ENCODE data around the gene ARHGAP15. TPM values are rescaled to one million over a fixed set of nuclear protein-coding genes. Genes with fewer than 3 reads are reported as not detected.
A peak's percentile ranks its signal among the peaks of the same experiment; 100 is the strongest.

The ARHGAP15 gene
- total and polyA plus RNA-seq, 4 experiments from 2014 or later = 218 to 524 (median 365) TPM

DNA sequence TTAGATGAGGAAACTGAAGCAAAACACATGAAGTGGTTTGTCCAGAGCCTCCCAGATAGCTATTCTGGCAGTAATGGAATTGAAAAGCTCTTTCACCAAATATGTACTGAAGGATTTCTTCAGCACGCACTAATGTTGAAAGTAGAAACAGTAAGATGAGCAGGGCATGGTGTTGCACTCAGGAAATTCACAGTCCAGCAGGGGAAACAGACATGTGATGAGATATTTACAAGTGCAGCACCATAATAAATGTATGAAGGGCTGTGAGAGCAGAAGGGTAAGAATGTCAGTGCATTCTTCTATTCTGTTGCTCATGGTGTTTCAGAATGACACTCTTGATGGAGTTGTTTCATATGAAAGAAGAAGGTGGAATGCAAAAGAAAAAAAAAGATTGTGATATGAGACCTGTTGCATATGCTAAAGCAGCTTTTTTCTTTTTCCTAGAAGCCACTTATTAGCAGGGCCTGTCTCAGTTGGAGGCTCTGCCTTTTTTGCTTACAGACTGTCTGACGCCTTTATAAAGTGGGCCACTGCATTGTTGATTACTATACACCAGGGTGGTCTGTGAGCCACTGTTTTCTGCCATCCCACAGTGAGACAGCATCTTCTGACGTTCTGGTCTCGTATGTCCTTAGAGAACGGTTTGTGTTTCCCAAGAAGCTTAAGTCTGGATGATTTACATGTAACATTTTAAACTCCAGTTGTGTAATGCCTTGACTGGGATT is 516.9 kb downstream of the ARHGAP15 start:
- H3K27me3 ChIP-seq (ENCODE audit: insufficient read depth, low read length) = no peaks in the 10 kb centered on the region
- no peak overlapping the region for H3K4me3 ChIP-seq (ENCODE audit: low read length in 2 of 2)
- CTCF ChIA-PET (ENCODE audit: partially characterized antibody) = no interaction called here
- H3K4me3 Mint-ChIP-seq = no peak overlapping the region
- H3K27ac Mint-ChIP-seq = peak overlapping the region in 1 of 7 donors; percentile 47
- no peaks in the 10 kb centered on the region for H3K9me3 ChIP-seq (ENCODE audit: control insufficient read depth in 1 of 2, low read length in 2 of 2)
- peaks cover 0 to 26% (median 15%) of the 10 kb centered on the region in 4 donors for H3K4me1 Mint-ChIP-seq
- H3K36me3 Mint-ChIP-seq = peaks cover 85 to 87% of the 10 kb centered on the region in 2 donors
- peaks cover 0 to 21% (median 11%) of the 10 kb centered on the region in 8 donors for H3K9me3 Mint-ChIP-seq
- no peaks in the 10 kb centered on the region for H3K36me3 ChIP-seq (ENCODE audit: insufficient read depth, low read length)
- no peak for DNase-seq
- POLR2A ChIA-PET (ENCODE audit: partially characterized antibody) = no interaction called here
- H3K27ac ChIP-seq (ENCODE audit: low read depth, low read length) = no peak overlapping the region
- intact Hi-C loops (cut with micrococcal nuclease) = no loop called here
- no peaks in the 10 kb centered on the region for H3K4me1 ChIP-seq (ENCODE audit: insufficient read depth, low read length)
- H3K27me3 Mint-ChIP-seq = no peaks in the 10 kb centered on the region

GRCh38 chr2:143649226-143649740 is 520.1 kb downstream of the ARHGAP15 start:
- Histone ChIP-seq H3K4me1 (ENCODE audit: insufficient read depth, low read length) (peaks cover 8% of the 10 kb centered on the region), H3K27ac (ENCODE audit: low read depth, low read length) (no peak overlapping the region), H3K9me3 (ENCODE audit: control insufficient read depth in 1 of 2, low read length in 2 of 2) (peaks cover 0 to 10% of the 10 kb centered on the region in 2 donors), H3K4me3 (ENCODE audit: low read length in 2 of 2) (no peak overlapping the region), H3K36me3 (ENCODE audit: insufficient read depth, low read length) (no peaks in the 10 kb centered on the region), H3K27me3 (ENCODE audit: insufficient read depth, low read length) (no peaks in the 10 kb centered on the region)
- Mint-ChIP-seq H3K27ac (peak overlapping the region in 1 of 7 donors; percentile 57), H3K36me3 (peaks cover 80 to 81% of the 10 kb centered on the region in 2 donors), H3K9me3 (peaks cover 0 to 40% (median 28%) of the 10 kb centered on the region in 8 donors), H3K4me3 (no peak overlapping the region), H3K4me1 (peaks cover 7 to 20% (median 16%) of the 10 kb centered on the region in 4 donors), H3K27me3 (no peaks in the 10 kb centered on the region)
- intact Hi-C loops (cut with micrococcal nuclease) = no loop called here
- DNase-seq = no peak
- POLR2A ChIA-PET (ENCODE audit: partially characterized antibody) = no interaction called here
- CTCF ChIA-PET (ENCODE audit: partially characterized antibody) = no interaction called here

DNA sequence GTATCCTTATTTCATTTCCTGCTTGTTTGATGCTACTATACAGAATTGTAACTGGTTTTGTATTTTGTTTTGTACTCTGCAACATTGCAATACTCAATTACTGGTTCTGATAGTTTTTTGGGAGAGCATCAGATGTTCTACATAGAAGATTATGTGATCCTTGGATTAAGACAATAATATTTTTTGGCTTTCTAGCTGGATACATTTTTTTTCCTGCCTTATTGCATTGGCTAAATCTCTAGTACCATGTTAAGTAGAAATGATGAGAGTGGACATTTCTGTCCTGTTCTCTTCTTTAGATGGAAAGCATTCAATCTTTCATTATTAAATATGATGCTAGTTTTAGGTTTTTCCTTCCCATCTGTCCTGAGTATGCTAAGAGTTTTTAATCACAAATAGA is 523.5 kb downstream of the ARHGAP15 start:
- no peak overlapping the region for H3K27ac Mint-ChIP-seq
- H3K9me3 Mint-ChIP-seq = peaks cover 0 to 40% (median 28%) of the 10 kb centered on the region in 8 donors
- H3K9me3 ChIP-seq (ENCODE audit: control insufficient read depth in 1 of 2, low read length in 2 of 2) = peaks cover 0 to 10% of the 10 kb centered on the region in 2 donors
- H3K27ac ChIP-seq (ENCODE audit: low read depth, low read length) = no peak overlapping the region
- H3K4me3 ChIP-seq (ENCODE audit: low read length in 2 of 2) = no peak overlapping the region
- ChIA-PET POLR2A (ENCODE audit: partially characterized antibody) (no interaction called here), CTCF (ENCODE audit: partially characterized antibody) (no interaction called here)
- DNase-seq = no peak
- H3K36me3 Mint-ChIP-seq = peaks cover 79 to 86% of the 10 kb centered on the region in 2 donors
- H3K27me3 Mint-ChIP-seq = no peaks in the 10 kb centered on the region
- H3K27me3 ChIP-seq (ENCODE audit: insufficient read depth, low read length) = no peaks in the 10 kb centered on the region
- intact Hi-C loops (cut with micrococcal nuclease) = no loop called here
- peak overlapping the region in 1 of 8 donors; percentile 52 for H3K4me3 Mint-ChIP-seq
- H3K4me1 ChIP-seq (ENCODE audit: insufficient read depth, low read length) = peaks cover 20% of the 10 kb centered on the region
- H3K4me1 Mint-ChIP-seq = peaks cover 14 to 40% (median 31%) of the 10 kb centered on the region in 4 donors
- no peaks in the 10 kb centered on the region for H3K36me3 ChIP-seq (ENCODE audit: insufficient read depth, low read length)

GRCh38 chr2:143668234-143668633 is 539.0 kb downstream of the ARHGAP15 start:
- POLR2A ChIA-PET (ENCODE audit: partially characterized antibody) = no interaction called here
- Mint-ChIP-seq H3K4me3 (peak overlapping the region in 1 of 8 donors; percentile 11), H3K9me3 (peaks cover 0 to 9% (median 0%) of the 10 kb centered on the region in 8 donors), H3K4me1 (peaks cover 3 to 11% (median 9%) of the 10 kb centered on the region in 4 donors), H3K36me3 (peaks cover 32 to 45% of the 10 kb centered on the region in 2 donors), H3K27ac (peak overlapping the region in 4 of 7 donors; percentile 2 to 71 (median 26)), H3K27me3 (no peaks in the 10 kb centered on the region)
- DNase-seq = no peak
- CTCF ChIA-PET (ENCODE audit: partially characterized antibody) = no interaction called here
- Histone ChIP-seq H3K4me3 (ENCODE audit: low read length in 2 of 2) (no peak overlapping the region), H3K9me3 (ENCODE audit: control insufficient read depth in 1 of 2, low read length in 2 of 2) (no peaks in the 10 kb centered on the region), H3K27me3 (ENCODE audit: insufficient read depth, low read length) (no peaks in the 10 kb centered on the region), H3K27ac (ENCODE audit: low read depth, low read length) (no peak overlapping the region), H3K4me1 (ENCODE audit: insufficient read depth, low read length) (no peaks in the 10 kb centered on the region), H3K36me3 (ENCODE audit: insufficient read depth, low read length) (peaks cover 9% of the 10 kb centered on the region)
- intact Hi-C loops (cut with micrococcal nuclease) = no loop called here

GRCh38 chr2:143674051-143674450 is 544.8 kb downstream of the ARHGAP15 start:
- Mint-ChIP-seq H3K4me3 (no peak overlapping the region), H3K27ac (peak overlapping the region in 2 of 7 donors; percentile 11 to 29), H3K36me3 (peaks cover 60 to 73% of the 10 kb centered on the region in 2 donors), H3K9me3 (peaks cover 0 to 5% (median 0%) of the 10 kb centered on the region in 8 donors), H3K4me1 (peaks cover 21 to 42% (median 31%) of the 10 kb centered on the region in 4 donors), H3K27me3 (no peaks in the 10 kb centered on the region)
- intact Hi-C loops (cut with micrococcal nuclease) = no loop called here
- Histone ChIP-seq H3K27ac (ENCODE audit: low read depth, low read length) (no peak overlapping the region), H3K9me3 (ENCODE audit: control insufficient read depth in 1 of 2, low read length in 2 of 2) (no peaks in the 10 kb centered on the region), H3K4me1 (ENCODE audit: insufficient read depth, low read length) (no peaks in the 10 kb centered on the region), H3K36me3 (ENCODE audit: insufficient read depth, low read length) (peaks cover 14% of the 10 kb centered on the region), H3K27me3 (ENCODE audit: insufficient read depth, low read length) (no peaks in the 10 kb centered on the region), H3K4me3 (ENCODE audit: low read length in 2 of 2) (no peak overlapping the region)
- no peak for DNase-seq
- ChIA-PET CTCF (ENCODE audit: partially characterized antibody) (no interaction called here), POLR2A (ENCODE audit: partially characterized antibody) (no interaction called here)

- Histone ChIP-seq H3K4me1 (ENCODE audit: insufficient read depth, low read length) (no peaks in the 10 kb centered on the region), H3K36me3 (ENCODE audit: insufficient read depth, low read length) (peaks cover 14% of the 10 kb centered on the region), H3K27ac (ENCODE audit: low read depth, low read length) (no peak overlapping the region), H3K27me3 (ENCODE audit: insufficient read depth, low read length) (no peaks in the 10 kb centered on the region), H3K9me3 (ENCODE audit: control insufficient read depth in 1 of 2, low read length in 2 of 2) (no peaks in the 10 kb centered on the region), H3K4me3 (ENCODE audit: low read length in 2 of 2) (no peak overlapping the region)
- ChIA-PET CTCF (ENCODE audit: partially characterized antibody) (interaction anchor here (1.1 kb wide), 1 partner anchor 11 kb away, joined by 3 read pairs; no protein-coding TSS in a partner anchor), POLR2A (ENCODE audit: partially characterized antibody) (no interaction called here)
- no peaks in the 10 kb centered on the region for H3K27me3 Mint-ChIP-seq
- no peak for DNase-seq
- peak overlapping the region in 3 of 7 donors; percentile 0 to 8 (median 5) for H3K27ac Mint-ChIP-seq
- intact Hi-C loops (cut with micrococcal nuclease) = no loop called here
- H3K4me3 Mint-ChIP-seq = no peak overlapping the region
- H3K9me3 Mint-ChIP-seq = peaks cover 0 to 3% (median 0%) of the 10 kb centered on the region in 8 donors
- peaks cover 60 to 70% of the 10 kb centered on the region in 2 donors for H3K36me3 Mint-ChIP-seq
- peaks cover 23 to 45% (median 32%) of the 10 kb centered on the region in 4 donors for H3K4me1 Mint-ChIP-seq
Observed at GRCh38 chr2:143675021-143675420, 545.8 kb downstream of the ARHGAP15 start.

GRCh38 chr2:143679617-143680016 is 550.4 kb downstream of the ARHGAP15 start:
- Mint-ChIP-seq H3K9me3 (peaks cover 0 to 3% (median 0%) of the 10 kb centered on the region in 8 donors), H3K4me1 (peaks cover 25 to 59% (median 47%) of the 10 kb centered on the region in 4 donors), H3K36me3 (peaks cover 34 to 57% of the 10 kb centered on the region in 2 donors), H3K27ac (peak overlapping the region in 2 of 7 donors; percentile 27 to 28), H3K4me3 (no peak overlapping the region), H3K27me3 (no peaks in the 10 kb centered on the region)
- CTCF ChIA-PET (ENCODE audit: partially characterized antibody) = interaction anchor here (0.9 kb wide), 1 partner anchor 11 kb away, joined by 3 read pairs; no protein-coding TSS in a partner anchor
- Histone ChIP-seq H3K9me3 (ENCODE audit: control insufficient read depth in 1 of 2, low read length in 2 of 2) (no peaks in the 10 kb centered on the region), H3K4me1 (ENCODE audit: insufficient read depth, low read length) (no peaks in the 10 kb centered on the region), H3K36me3 (ENCODE audit: insufficient read depth, low read length) (peaks cover 2% of the 10 kb centered on the region), H3K27me3 (ENCODE audit: insufficient read depth, low read length) (no peaks in the 10 kb centered on the region), H3K27ac (ENCODE audit: low read depth, low read length) (no peak overlapping the region), H3K4me3 (ENCODE audit: low read length in 2 of 2) (no peak overlapping the region)
- POLR2A ChIA-PET (ENCODE audit: partially characterized antibody) = no interaction called here
- no peak for DNase-seq
- intact Hi-C loops (cut with micrococcal nuclease) = no loop called here

All from CD4-positive, alpha-beta memory T cell (primary cell).